Measurements from ENCODE around the gene ZNRD2. TPM values are rescaled to one million over a fixed set of nuclear protein-coding genes. Genes with fewer than 3 reads are reported as not detected.
"Not testable (repeated sequence)": the region's sequence is repeated elsewhere in the genome, so short reads cannot be mapped to it uniquely, and the experiment has no call there.

The ZNRD2 gene
- 20.5 and 20.8 TPM in 2 replicates for total RNA-seq
- 52.4 and 57.3 TPM in 2 replicates for polyA plus RNA-seq

GRCh38 chr11:65569973-65570918 lies at the start of gene ZNRD2:
Gene ZNRD2 (plus strand): TSS chr11:65570477. CDS start chr11:65570492, 15 bp downstream.
- Histone ChIP-seq H3K36me3 (replicated peaks; ENCODE audit: insufficient read depth, low read depth) (no peaks in the 10 kb centered on the region), H3K79me2 (peaks cover 59% of the 10 kb centered on the region), H3K4me3 (peak within 1 kb of the TSS; percentile 64), H3K4me2 (peak within 1 kb of the TSS; percentile 98), H3K27me3 (no peaks in the 10 kb centered on the region), H2AFZ (peak within 1 kb of the TSS; percentile 49), H3K9me3 (ENCODE audit: low read depth) (no peaks in the 10 kb centered on the region), H4K20me1 (ENCODE audit: insufficient read depth, poor library complexity, severe bottlenecking) (peaks cover 19% of the 10 kb centered on the region), H3K27ac (peak within 1 kb of the TSS; percentile 84), H3K9me2 (replicated peaks; ENCODE audit: insufficient read depth) (no peaks in the 10 kb centered on the region), H3K4me1 (ENCODE audit: insufficient read depth) (peaks cover 43% of the 10 kb centered on the region)
- peak; percentile 99 for DNase-seq (ENCODE audit: low spot score)
- 1% methylated on average over 84 of the region's 89 CpGs for WGBS (ENCODE audit: low lambda C conversion rate, missing lambda C conversion rate)
- TF ChIP-seq CTCF (IDR thresholded peaks at IDR 0.05; ENCODE audit: poor library complexity) (peak; percentile 69), EZH2phosphoT487 (IDR thresholded peaks at IDR 0.05; ENCODE audit: low read depth, severe bottlenecking, unreplicated experiment) (no peak), EZH2 (IDR thresholded peaks at IDR 0.05; ENCODE audit: borderline replicate concordance) (no peak)

- peaks cover 31% of the 10 kb centered on the region for H3K4me1 ChIP-seq (ENCODE audit: insufficient read depth)
- peaks cover 20% of the 10 kb centered on the region for H3K79me2 ChIP-seq
- not testable (repeated sequence) for H3K9me2 ChIP-seq (replicated peaks; ENCODE audit: insufficient read depth); H2AFZ ChIP-seq; H4K20me1 ChIP-seq (ENCODE audit: insufficient read depth, poor library complexity, severe bottlenecking); H3K27me3 ChIP-seq; H3K36me3 ChIP-seq (replicated peaks; ENCODE audit: insufficient read depth, low read depth); H3K4me3 ChIP-seq; DNase-seq (ENCODE audit: low spot score); H3K9me3 ChIP-seq (ENCODE audit: low read depth)
- WGBS (ENCODE audit: low lambda C conversion rate, missing lambda C conversion rate), result 36% methylated on average over 20 of the region's 20 CpGs
- H3K27ac ChIP-seq, result peak overlapping the region; percentile 94
- peak overlapping the region; percentile 72 for H3K4me2 ChIP-seq
Observed at GRCh38 chr11:65521777-65522521, 48.3 kb upstream of the ZNRD2 start.

- 22% methylated on average over 18 of the region's 18 CpGs for WGBS (ENCODE audit: low lambda C conversion rate, missing lambda C conversion rate)
- not testable (repeated sequence) for H3K9me2 ChIP-seq (replicated peaks; ENCODE audit: insufficient read depth); H2AFZ ChIP-seq; H3K27me3 ChIP-seq; H4K20me1 ChIP-seq (ENCODE audit: insufficient read depth, poor library complexity, severe bottlenecking); DNase-seq (ENCODE audit: low spot score); H3K9me3 ChIP-seq (ENCODE audit: low read depth); H3K4me3 ChIP-seq; H3K36me3 ChIP-seq (replicated peaks; ENCODE audit: insufficient read depth, low read depth)
- H3K4me1 ChIP-seq (ENCODE audit: insufficient read depth), result peaks cover 34% of the 10 kb centered on the region
- H3K4me2 ChIP-seq, result peak overlapping the region; percentile 72
- H3K79me2 ChIP-seq, result peaks cover 30% of the 10 kb centered on the region
- peak overlapping the region; percentile 94 for H3K27ac ChIP-seq
Observed at GRCh38 chr11:65522718-65523630, 47.3 kb upstream of the ZNRD2 start.

- DNase-seq (ENCODE audit: low spot score); H2AFZ ChIP-seq; H3K4me3 ChIP-seq; H3K27me3 ChIP-seq; H3K9me2 ChIP-seq (replicated peaks; ENCODE audit: insufficient read depth); H3K9me3 ChIP-seq (ENCODE audit: low read depth); H3K36me3 ChIP-seq (replicated peaks; ENCODE audit: insufficient read depth, low read depth); H4K20me1 ChIP-seq (ENCODE audit: insufficient read depth, poor library complexity, severe bottlenecking): not testable (repeated sequence)
- WGBS (ENCODE audit: low lambda C conversion rate, missing lambda C conversion rate), result 61% methylated on average over 7 of the region's 7 CpGs
- H3K27ac ChIP-seq, result peak overlapping the region; percentile 94
- peaks cover 34% of the 10 kb centered on the region for H3K4me1 ChIP-seq (ENCODE audit: insufficient read depth)
- peaks cover 33% of the 10 kb centered on the region for H3K79me2 ChIP-seq
- H3K4me2 ChIP-seq, result peak overlapping the region; percentile 72
Observed at GRCh38 chr11:65523631-65523968, 46.7 kb upstream of the ZNRD2 start.
